Tibial artery (tissue), 4 donors: ENCODE measurements around the gene YWHAG.

ENCODE experiments used
- DNase-seq, 2 donors: peaks; one replicate each; pipeline ENCODE4 v3.0.0-alpha.2; 2019
- H3K27ac ChIP-seq, 2 donors: fragments of 200-600 bp; sonication (generic) in 1 of 2; 1 replicate in 1 of 2; 2 replicates in 1 of 2; pipeline ENCODE4 v1.5.1; 2018 to 2019; ENCODE audit warnings: mild to moderate bottlenecking in 1 of 2
- H3K27me3 ChIP-seq, 2 donors: fragments of 200-600 bp; sonication (generic) in 1 of 2; one replicate each; pipeline versions ENCODE4 v1.5.1 to v1.6.0; 2016 to 2019
- H3K36me3 ChIP-seq, 3 donors: fragments of 200-600 bp; sonication (generic) in 2 of 3; one replicate each; pipeline ENCODE4 v1.5.1; 2016 to 2019; ENCODE audit warnings: mild to moderate bottlenecking in 2 of 3
- H3K4me1 ChIP-seq, 4 donors: fragments of 200-600 bp; sonication (generic) in 2 of 4; 1 replicate in 3 of 4; 2 replicates in 1 of 4; pipeline ENCODE4 v1.5.1; 2016 to 2019
- H3K4me3 ChIP-seq, 2 donors: fragments of 200-600 bp; sonication (generic) in 1 of 2; 1 replicate in 1 of 2; 2 replicates in 1 of 2; pipeline ENCODE4 v1.5.1; 2018 to 2019; ENCODE audit warnings: mild to moderate bottlenecking in 2 of 2
- H3K9me3 ChIP-seq, 3 donors: fragments of 200-600 bp; sonication (generic) in 1 of 3; one replicate each; pipeline ENCODE4 v1.5.1; 2016 to 2019
- CTCF ChIP-seq, 2 experiments: fragments of 200-600 bp in 1 of 2; fragments of 450-650 bp in 1 of 2; IDR thresholded peaks; one replicate each; pipeline ENCODE4 v1.5.1; 2017 to 2019; ENCODE audit warnings: antibody characterized with exemption in 2 of 2, mild to moderate bottlenecking in 1 of 2, moderate library complexity in 1 of 2
- intact Hi-C: fragments of 100-400 bp; cut with DNase I; formaldehyde crosslinking; loops from one replicate; pipeline ENCODE4 v1.15.0; 2023; ENCODE audit warnings: low total_unique reads

YWHAG gene

GRCh38 chr7:76351372-76351771, 7.4 kb downstream of the YWHAG start:
- no peak overlapping the region for H3K4me3 ChIP-seq
- H3K27ac ChIP-seq, result no peak overlapping the region
- intact Hi-C loops, result no loop called here
- H3K4me1 ChIP-seq, result peaks cover 0 to 68% (median 7%) of the 10 kb centered on the region in 4 donors
- H3K9me3 ChIP-seq, result no peaks in the 10 kb centered on the region
- H3K36me3 ChIP-seq, result peaks cover 30 to 38% (median 34%) of the 10 kb centered on the region in 3 donors
- H3K27me3 ChIP-seq, result no peaks in the 10 kb centered on the region
- TF ChIP-seq CTCF (IDR thresholded peaks at IDR 0.05), result no peak
- DNase-seq, result no peak

GRCh38 chr7:76349313-76349885, 9.4 kb downstream of the YWHAG start:
- DNase-seq, result no peak
- H3K27ac ChIP-seq, result no peak overlapping the region
- no peak for TF ChIP-seq CTCF (IDR thresholded peaks at IDR 0.05)
- H3K9me3 ChIP-seq, result no peaks in the 10 kb centered on the region
- no peak overlapping the region for H3K4me3 ChIP-seq
- intact Hi-C loops, result no loop called here
- H3K36me3 ChIP-seq, result peaks cover 38 to 58% (median 54%) of the 10 kb centered on the region in 3 donors
- no peaks in the 10 kb centered on the region for H3K27me3 ChIP-seq
- peaks cover 0 to 48% (median 10%) of the 10 kb centered on the region in 4 donors for H3K4me1 ChIP-seq

DNA sequence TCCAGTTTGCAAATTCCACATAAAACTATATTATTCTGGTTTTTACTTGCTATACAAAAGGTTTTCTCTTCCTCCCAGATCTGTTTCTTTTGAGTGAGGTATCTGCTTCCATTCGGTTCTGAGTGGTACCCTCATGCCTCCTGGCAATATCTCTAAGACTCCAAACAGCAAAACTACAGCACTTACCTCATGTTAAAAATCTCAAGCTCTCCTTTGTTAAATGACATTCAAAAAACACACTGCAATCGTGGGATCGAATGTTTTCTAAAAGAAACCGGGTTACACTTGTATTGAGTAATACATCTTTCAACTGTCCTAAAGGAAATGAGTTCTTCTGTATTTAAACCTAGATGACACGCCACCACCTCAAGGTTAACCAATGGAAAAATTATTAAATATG, 11.1 kb downstream of the YWHAG start:
- Histone ChIP-seq H3K4me3 (no peak overlapping the region), H3K4me1 (peaks cover 0 to 32% (median 6%) of the 10 kb centered on the region in 4 donors), H3K27me3 (no peaks in the 10 kb centered on the region), H3K36me3 (peaks cover 41 to 71% (median 71%) of the 10 kb centered on the region in 3 donors), H3K27ac (no peak overlapping the region), H3K9me3 (no peaks in the 10 kb centered on the region)
- DNase-seq, result no peak
- intact Hi-C loops, result no loop called here
- TF ChIP-seq CTCF (IDR thresholded peaks at IDR 0.05), result no peak

GRCh38 chr7:76346778-76347177, 12.0 kb downstream of the YWHAG start:
- H3K36me3 ChIP-seq, result peaks cover 41 to 72% (median 71%) of the 10 kb centered on the region in 3 donors
- no peak overlapping the region for H3K4me3 ChIP-seq
- no peak overlapping the region for H3K27ac ChIP-seq
- TF ChIP-seq CTCF (IDR thresholded peaks at IDR 0.05), result no peak
- no peaks in the 10 kb centered on the region for H3K27me3 ChIP-seq
- DNase-seq, result peak in 1 of 2 donors; percentile 29
- no peaks in the 10 kb centered on the region for H3K9me3 ChIP-seq
- intact Hi-C loops, result no loop called here
- peaks cover 0 to 29% (median 7%) of the 10 kb centered on the region in 4 donors for H3K4me1 ChIP-seq

- TF ChIP-seq CTCF (IDR thresholded peaks at IDR 0.05), result no peak
- DNase-seq, result no peak
- Histone ChIP-seq H3K4me1 (peaks cover 0 to 29% (median 9%) of the 10 kb centered on the region in 4 donors), H3K36me3 (peaks cover 41 to 72% (median 71%) of the 10 kb centered on the region in 3 donors), H3K4me3 (no peak overlapping the region), H3K27ac (no peak overlapping the region), H3K27me3 (no peaks in the 10 kb centered on the region), H3K9me3 (no peaks in the 10 kb centered on the region)
- intact Hi-C loops, result no loop called here
Observed at GRCh38 chr7:76346097-76346496, 12.7 kb downstream of the YWHAG start.
